NCI-H1436 treated with DMSO at 0.1 percent for 48 hours (cell line): ENCODE results near the gene TPD52L1.

Experiments
- DNase-seq: peaks from one replicate; lab custom pipeline; 2025; lab: John Stamatoyannopoulos, UW

The TPD52L1 gene

GRCh38 chr6:125182237-125183008 lies 28.9 kb downstream of the TPD52L1 start:
- DNase-seq = no peak

DNA sequence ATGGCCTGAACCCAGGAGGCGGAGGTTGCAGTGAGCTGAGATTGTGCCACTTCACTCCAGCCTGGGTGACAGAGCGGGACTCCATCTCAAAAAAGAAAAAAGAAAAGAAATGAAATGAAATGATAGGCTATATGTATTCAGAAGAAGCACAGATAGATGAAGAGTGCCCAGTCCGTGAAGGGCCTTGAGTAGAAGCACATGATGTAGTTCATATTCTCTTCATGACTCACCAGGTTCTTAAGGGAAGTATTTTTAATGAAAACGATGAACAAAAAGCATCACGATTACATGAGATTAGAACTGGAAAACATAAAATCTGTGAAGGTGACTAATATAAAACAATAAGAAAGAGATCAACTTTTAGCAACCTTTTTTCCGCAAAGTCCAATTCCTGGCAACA lies 29.8 kb downstream of the TPD52L1 start:
- DNase-seq = no peak

DNA sequence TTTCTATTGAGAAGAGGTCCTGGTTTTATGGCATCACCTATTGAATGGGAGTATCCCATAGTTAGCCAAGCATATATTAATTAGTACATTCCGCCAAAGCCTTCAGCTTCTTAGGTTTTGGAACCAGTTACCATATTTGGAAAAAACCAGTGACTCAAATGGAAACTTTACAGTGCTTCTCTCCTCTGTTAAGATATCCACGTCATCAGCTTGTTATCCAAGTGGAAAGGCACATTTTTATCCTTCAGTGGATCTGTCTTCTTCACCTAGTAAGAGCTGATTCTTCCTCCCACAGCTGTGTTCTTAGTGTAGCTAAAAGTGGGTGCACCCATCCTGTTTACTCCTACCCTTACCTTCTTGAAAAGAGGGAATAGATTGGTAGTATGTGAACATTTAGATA lies 34.5 kb downstream of the TPD52L1 start:
- DNase-seq = no peak

DNA sequence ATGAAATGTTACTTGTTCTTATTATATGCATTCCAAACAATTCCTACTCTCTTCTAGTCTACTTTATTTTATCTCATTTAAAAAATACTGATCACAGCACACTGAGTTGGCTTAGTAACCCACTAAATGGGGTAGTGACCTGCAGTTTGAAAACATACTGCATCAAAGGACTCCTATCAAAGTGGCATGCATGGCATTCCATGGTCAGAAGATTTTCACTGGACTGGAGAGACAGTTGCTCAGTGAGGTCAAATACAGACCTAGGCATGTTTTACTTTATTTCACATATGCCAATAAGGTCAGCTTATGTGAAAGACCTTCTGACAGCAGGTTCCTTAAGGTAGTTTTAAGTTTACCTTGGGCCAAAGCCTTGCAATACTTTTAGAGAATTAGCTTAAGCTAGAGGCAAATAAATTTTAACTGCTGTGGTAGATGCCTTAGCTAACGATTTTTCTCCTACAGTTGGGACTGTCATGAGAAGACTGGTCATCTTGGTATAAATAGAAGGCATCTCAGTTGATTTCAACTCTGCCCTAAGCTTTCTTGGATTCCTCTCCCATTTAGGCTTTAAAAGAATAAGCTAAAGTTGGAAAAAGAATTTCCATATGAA lies 35.1 kb downstream of the TPD52L1 start:
- DNase-seq = no peak

DNA sequence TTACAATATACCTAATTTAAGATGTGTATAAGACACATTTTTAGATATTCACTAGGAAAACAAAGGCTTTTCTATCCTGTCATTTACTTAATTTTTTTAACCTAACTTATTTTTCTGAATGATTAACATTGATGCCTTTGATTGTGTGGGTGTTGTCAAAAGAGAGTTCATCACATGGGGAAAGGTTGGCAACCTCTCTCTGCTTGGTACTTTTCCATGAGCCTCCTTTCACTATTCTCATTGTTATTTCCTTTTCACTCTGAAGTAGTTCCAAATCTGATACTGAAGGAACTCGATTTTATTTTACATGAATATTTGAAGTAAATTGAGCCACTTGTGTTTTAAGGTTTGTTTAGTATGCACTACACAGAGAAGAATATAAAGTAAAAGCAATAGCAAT lies 35.9 kb downstream of the TPD52L1 start:
- no peak for DNase-seq

DNA sequence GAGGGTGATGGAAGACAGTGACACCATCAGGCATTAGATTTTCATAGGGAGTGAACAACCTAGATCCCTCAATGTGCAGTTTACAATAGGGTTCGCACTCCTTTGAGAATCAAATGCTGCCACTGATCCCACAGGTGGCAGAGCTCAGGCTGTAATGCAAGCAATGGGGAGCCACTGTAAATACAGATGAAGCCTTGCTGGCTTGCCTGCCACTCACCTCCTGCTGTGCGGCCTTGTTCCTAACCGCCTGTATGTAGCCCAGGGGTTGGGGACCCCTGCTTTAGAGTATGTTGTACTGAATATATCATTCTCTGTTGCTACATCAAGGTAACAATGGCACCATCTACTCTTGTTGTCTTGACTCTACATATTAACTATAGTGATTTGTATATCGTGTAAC lies 37.1 kb downstream of the TPD52L1 start:
- DNase-seq = no peak

DNA sequence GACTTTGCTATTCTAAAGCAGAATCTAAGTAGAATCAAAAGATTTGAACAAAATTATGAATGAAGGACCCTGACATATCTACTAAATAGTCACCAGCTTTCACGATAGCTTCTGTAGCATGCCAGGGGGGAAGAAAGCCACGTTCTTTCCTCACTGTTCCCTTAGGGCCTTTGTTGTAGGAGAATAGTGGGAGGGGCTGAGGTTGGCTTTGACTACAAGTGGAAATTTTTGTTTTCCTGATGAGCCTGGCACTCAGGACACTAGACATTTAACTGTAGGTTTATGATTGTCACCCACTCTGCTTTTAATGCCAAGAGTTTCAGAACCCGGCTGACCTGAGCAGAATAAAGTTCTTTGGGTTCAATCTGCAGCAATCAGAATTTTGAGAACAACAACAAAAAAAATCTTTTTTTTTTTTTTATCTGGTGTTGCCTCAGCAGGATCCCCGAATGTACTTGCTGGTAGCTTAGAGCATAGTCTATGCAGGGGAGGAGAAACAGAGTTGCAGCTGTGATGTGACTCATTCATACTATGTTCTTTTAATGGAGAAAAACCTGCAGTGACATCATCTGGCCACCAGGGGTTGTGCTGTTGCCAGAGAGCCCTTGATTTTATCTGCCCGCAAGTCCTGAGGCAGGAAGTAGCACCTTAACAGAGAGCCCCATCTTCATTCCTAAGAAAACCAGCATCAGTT lies 38.5 kb downstream of the TPD52L1 start:
- peak; percentile 2 for DNase-seq

DNA sequence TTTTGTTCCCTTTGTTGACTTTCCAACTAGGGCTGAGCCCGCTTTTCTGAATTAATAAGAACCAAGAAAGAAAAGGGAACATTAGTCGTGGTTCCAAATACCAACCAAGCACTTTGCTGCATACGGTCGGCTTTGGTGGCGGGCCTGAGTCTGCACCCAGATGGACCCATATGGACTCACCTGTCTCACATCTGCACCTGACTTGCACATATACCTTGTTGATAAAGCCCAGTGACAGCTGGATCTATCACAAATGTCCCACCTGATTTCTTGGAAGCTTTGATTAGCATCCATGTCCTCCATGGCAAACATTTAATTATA lies 39.0 kb downstream of the TPD52L1 start:
- DNase-seq = no peak

DNA sequence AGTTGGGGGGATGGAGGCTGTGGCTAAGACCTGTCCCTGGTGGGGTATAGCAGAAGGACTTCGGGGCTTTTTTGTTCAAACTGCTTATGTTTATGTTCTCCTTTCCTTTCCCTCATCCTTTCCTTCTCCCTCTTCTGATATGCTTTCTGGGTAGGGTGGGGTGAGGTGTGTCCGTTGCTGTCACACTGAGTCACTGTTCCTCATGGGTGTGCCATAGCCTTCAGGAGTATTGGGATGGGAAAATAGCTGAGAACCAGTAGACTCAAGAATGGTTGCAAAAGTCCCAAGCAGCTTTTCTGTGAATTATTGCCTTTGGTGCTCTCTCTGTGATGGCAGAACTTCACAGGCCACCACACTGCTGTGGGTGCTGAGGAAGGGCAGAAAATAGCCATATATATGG lies 39.6 kb downstream of the TPD52L1 start:
- no peak for DNase-seq

GRCh38 chr6:125194941-125195340 lies 41.4 kb downstream of the TPD52L1 start:
- no peak for DNase-seq

DNA sequence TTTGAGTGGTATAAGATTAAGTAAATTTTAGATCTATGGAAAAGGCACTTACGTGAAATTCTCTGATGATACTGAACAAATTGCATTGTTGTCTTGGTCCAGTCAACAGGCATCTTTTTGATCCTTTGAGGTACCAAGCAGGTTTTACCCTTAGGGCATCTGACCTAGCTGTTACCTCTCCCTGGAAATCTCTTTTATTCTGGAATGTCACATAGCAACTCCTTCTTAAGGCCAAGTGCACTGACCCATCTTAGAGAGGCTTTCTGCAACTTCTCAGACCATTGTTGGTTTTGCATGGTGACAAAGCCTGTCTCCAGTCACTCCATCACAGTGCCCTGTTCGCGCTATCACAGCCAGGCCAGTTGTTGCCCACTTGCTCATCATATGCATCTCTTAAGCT lies 42.0 kb downstream of the TPD52L1 start:
- DNase-seq = no peak

DNA sequence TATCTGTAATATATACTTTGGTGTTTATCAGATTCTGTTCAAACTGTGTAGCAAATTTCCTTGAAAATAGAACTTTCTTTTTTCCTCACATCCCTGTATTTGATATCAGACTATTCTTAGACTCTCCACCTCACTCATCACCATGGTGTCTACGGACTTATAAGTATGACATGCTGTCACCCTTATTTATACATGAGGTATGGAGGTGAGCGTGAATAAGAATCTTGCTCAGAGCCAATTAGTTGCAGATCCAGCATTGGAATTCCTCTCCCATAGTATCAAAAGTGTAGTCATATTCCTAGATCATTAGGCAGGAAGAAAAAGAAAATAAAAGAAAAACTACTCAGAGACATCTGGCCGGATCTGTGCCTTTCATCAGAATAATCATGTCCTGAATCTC lies 43.0 kb downstream of the TPD52L1 start:
- no peak for DNase-seq

DNA sequence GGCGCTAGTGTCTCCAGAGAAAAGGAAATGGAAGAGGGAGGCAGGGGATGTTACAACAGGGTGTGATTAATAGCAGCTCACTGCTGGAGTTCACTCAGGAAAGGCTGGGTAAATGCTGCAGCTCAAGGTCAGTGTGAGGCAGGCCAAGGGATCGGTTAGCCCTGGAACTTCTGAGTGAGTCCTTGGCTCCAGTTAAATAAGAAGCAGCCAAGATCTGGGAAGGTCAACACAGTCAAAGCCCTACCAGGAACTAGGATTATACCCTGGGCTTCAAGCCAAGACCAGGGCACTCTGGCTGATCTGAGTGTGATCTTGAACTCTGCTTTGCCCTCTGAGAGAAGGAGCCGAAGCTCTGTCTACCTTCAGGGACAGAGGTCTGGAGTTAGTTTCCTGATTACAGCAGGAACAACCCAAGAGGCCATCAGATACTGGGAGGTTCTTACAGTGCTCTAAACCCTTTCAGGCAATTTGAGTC lies 44.3 kb downstream of the TPD52L1 start:
- no peak for DNase-seq

DNA sequence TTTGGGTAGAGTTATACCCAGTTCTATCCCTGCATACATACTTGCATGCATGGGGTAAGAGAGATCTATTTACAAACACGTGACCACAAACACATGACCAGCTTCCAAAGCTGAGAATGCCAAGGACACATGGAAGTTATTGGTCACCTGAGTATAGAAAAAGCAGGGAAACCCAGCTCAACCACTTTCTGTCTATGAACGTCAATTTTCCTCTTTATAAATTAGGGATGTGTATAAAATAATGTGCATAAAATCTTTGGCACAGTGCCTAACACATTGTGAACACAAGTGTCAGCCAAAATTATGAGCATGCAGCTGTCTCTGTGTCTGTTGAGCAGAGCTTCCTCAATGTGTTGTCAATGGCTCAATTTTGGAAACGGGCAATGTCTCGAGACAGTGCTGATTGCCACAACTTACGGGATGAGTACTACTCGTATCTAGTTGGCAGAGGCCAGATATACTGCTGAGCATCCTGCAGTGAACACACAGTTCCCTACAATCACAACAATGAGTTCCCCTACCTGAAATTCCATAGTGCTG lies 44.9 kb downstream of the TPD52L1 start:
- no peak for DNase-seq

DNA sequence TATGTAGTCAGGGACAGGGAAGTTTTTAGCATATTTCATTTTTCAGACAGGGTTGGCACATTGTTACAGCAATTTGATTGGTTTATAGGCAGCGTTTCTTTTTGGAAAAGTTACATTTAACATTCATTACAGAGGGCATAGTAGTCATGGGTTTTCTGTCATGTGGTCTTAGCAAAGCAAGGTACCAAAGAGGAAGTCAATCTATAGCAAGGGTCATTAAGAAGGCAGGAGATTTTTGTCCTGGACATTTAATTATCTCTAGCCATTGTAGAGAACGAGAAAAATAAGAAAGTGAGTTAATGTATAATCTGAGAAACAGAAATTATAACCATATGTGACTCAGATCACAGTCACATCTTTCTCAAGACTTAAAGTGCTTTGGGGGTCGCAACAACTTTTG lies 47.4 kb downstream of the TPD52L1 start:
- no peak for DNase-seq

DNA sequence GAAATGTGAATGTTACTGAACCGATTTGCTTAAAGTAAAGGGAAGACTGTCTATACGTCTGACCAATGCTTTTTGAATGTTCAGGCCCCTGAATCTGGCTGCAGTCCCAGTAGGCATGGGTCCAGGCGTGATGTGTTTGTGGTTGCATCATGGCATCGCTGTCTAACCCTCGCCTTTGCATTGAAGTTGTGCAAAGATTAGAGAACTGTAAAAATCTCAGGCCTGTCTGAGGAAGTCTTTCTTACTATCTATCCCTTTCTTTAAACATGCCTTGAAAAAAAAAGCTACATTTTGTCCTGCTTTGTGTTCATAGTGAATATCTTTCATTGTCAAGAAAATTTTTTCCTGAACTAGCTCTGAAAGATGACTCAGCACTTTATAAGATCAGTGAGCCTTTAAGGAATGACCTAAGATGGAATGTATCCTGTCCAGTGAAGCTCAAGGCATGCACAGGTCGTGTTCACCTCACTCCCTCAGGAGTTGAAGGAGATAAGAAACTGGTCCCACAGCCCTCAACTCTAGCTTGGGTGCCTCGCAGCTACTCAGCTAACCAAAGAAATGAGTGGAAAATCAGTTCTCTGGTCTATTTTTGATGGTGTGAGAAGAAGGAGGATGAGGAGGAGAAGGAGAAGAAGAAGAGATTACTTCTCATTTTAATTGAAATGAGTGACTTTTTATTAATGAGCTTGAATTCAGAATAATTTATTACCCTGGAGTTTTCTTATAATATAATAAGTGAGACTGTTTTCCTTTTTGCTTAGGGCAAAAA lies 48.6 kb downstream of the TPD52L1 start:
- no peak for DNase-seq

GRCh38 chr6:125203395-125203794 lies 49.8 kb downstream of the TPD52L1 start:
- no peak for DNase-seq

DNA sequence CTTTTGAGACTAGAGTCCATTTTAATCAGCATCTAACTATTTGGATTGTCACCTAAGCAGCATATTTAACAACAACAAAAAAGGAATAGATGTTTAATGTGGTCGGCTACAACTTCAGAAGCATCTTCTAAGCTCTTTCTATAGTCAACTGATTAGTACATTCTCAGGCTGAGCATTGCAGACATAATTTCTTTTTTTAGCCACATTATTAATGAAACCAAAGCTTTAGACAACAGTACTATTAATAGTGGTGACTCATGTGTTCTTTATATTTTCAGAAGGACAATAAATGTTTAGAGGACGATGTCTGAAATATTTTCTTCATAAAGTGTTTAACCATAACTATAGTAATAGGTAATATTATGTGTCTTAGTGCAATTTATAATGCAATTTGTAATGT lies 52.4 kb downstream of the TPD52L1 start:
- no peak for DNase-seq

DNA sequence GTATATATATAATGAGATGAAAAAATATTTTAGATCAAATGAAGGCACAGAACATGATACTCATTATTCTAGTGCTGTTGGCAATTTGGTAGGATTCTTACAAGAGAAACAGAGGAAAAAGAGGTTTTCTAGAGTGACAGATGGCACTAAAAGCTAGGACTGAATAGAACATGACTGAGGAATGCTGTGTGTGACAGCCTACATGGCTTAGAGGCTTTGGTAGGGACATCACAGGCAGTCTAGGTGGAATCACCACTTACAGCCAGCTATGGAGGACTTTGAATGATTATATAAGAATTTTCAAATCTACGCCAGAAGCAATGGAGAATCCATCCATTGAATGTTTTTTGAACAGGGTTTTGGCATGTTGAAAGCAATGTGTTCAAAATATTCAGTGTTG lies 52.8 kb downstream of the TPD52L1 start:
- DNase-seq = no peak

- no peak for DNase-seq
These were observed 54.4 kb downstream of the TPD52L1 start for GRCh38 chr6:125207956-125208355.

DNA sequence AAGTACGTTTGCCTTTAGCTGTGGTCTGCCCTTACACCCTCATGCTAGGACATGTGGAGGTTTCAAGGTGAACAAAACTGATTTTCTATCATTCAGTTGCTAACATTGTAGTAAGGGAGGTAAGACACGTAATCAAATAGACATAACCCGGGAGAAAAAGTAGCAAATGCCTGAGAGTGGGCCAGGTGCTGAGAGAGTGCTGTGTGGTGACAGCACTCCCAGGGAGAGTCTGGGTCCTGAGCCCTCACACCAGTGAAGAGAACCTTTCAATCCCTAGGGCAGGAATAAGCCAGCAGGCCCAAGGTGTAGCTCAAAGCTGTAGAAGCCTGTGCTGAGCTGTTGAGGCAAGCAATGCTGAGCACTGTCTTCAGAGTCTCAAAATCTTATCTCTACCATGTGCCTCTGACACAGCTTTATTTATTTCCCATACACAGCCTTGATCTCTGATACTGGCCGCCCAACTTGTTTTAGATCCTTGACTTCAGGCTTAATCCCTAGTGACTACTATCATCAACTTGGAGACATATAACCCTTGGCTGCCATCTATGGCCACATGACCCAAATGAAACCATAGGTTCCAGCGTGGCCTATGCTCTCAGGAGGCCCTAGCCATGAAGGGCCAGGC lies 55.2 kb downstream of the TPD52L1 start:
- no peak for DNase-seq

GRCh38 chr6:125210667-125211066 lies 57.1 kb downstream of the TPD52L1 start:
- no peak for DNase-seq
